ENCODE results near the gene CHD6. TPM values are rescaled to one million over a fixed set of nuclear protein-coding genes. Genes with fewer than 3 reads are reported as not detected.

The CHD6 gene
- total RNA-seq, 1 experiment from 2014 or later = 80.5 TPM

GRCh38 chr20:41467220-41467619, 151.0 kb downstream of the CHD6 start:
- peaks cover 4% of the 10 kb centered on the region for H3K36me3 ChIP-seq (ENCODE audit: control insufficient read depth, insufficient read depth, low read length)

DNA sequence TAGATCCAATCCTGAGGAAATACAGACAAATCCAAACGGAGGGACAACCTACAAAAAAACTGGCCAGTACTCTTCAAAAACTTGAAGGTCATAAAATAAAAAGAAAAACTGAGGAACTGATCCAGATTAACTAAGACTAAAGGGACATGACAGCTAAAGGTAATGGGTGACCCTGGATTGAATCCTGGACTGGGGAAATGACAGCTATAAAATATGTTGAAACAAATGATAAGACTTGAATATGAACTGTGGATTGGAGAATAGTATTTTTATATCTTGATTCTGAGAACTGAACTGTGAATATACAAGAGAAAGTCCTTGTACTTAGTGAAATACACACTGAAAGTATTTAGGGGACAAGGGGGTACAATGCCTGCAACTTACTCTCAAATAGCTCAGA, 154.6 kb downstream of the CHD6 start:
- intact Hi-C loops (cut with micrococcal nuclease; ENCODE audit: unreplicated experiment) = no loop called here
- no peak overlapping the region for H3K4me3 Mint-ChIP-seq (ENCODE audit: unreplicated experiment)
- no peak for DNase-seq
- ChIA-PET CTCF (no interaction called here), POLR2A (no interaction called here)
- H3K4me1 ChIP-seq = no peaks in the 10 kb centered on the region
- no peaks in the 10 kb centered on the region for H3K27me3 Mint-ChIP-seq (ENCODE audit: insufficient read depth, unreplicated experiment)
- peaks cover 29% of the 10 kb centered on the region for H3K36me3 Mint-ChIP-seq (ENCODE audit: insufficient read depth, unreplicated experiment)
- no peak overlapping the region for H3K4me3 ChIP-seq (ENCODE audit: low read depth, low read length)
- no peak for TF ChIP-seq CTCF (IDR thresholded peaks at IDR 0.05; ENCODE audit: insufficient read depth in 1 of 2, low read depth in 1 of 2, low read length in 1 of 2, severe bottlenecking in 1 of 2, unreplicated experiment in 1 of 2)
- no peaks in the 10 kb centered on the region for H3K4me1 Mint-ChIP-seq (ENCODE audit: low read depth, unreplicated experiment)
- H3K27me3 ChIP-seq (replicated peaks; ENCODE audit: control insufficient read depth, insufficient read depth, low read length) = no peaks in the 10 kb centered on the region
- H3K36me3 ChIP-seq (ENCODE audit: control insufficient read depth, insufficient read depth, low read length) = peaks cover 8% of the 10 kb centered on the region
- no peak overlapping the region for H3K27ac Mint-ChIP-seq (ENCODE audit: unreplicated experiment)
- peaks cover 8% of the 10 kb centered on the region; the same call in 1 of the 2 replicates for H3K9me3 ChIP-seq
- no TSS peak for BruUV-seq (replicated peaks)
- H3K9me3 Mint-ChIP-seq (ENCODE audit: unreplicated experiment) = peaks cover 9% of the 10 kb centered on the region

More at GRCh38 chr20:41467220-41467619, 151.0 kb downstream of the CHD6 start:
- Mint-ChIP-seq H3K27me3 (ENCODE audit: insufficient read depth, unreplicated experiment) (no peaks in the 10 kb centered on the region), H3K4me3 (ENCODE audit: unreplicated experiment) (no peak overlapping the region), H3K36me3 (ENCODE audit: insufficient read depth, unreplicated experiment) (peaks cover 10% of the 10 kb centered on the region), H3K9me3 (ENCODE audit: unreplicated experiment) (no peaks in the 10 kb centered on the region), H3K27ac (ENCODE audit: unreplicated experiment) (no peak overlapping the region), H3K4me1 (ENCODE audit: low read depth, unreplicated experiment) (no peaks in the 10 kb centered on the region)
- ChIA-PET CTCF (no interaction called here), POLR2A (no interaction called here)
- H3K27me3 ChIP-seq (replicated peaks; ENCODE audit: control insufficient read depth, insufficient read depth, low read length) = no peaks in the 10 kb centered on the region
- no TSS peak for BruUV-seq (replicated peaks)
- H3K4me1 ChIP-seq = no peaks in the 10 kb centered on the region
- no peak overlapping the region for H3K4me3 ChIP-seq (ENCODE audit: low read depth, low read length)
- DNase-seq = no peak
- peak in 1 of 2 experiments; percentile 12 for TF ChIP-seq CTCF (IDR thresholded peaks at IDR 0.05; ENCODE audit: insufficient read depth in 1 of 2, low read depth in 1 of 2, low read length in 1 of 2, severe bottlenecking in 1 of 2, unreplicated experiment in 1 of 2)
- H3K9me3 ChIP-seq = no peaks in the 10 kb centered on the region
- intact Hi-C loops (cut with micrococcal nuclease; ENCODE audit: unreplicated experiment) = no loop called here

DNA sequence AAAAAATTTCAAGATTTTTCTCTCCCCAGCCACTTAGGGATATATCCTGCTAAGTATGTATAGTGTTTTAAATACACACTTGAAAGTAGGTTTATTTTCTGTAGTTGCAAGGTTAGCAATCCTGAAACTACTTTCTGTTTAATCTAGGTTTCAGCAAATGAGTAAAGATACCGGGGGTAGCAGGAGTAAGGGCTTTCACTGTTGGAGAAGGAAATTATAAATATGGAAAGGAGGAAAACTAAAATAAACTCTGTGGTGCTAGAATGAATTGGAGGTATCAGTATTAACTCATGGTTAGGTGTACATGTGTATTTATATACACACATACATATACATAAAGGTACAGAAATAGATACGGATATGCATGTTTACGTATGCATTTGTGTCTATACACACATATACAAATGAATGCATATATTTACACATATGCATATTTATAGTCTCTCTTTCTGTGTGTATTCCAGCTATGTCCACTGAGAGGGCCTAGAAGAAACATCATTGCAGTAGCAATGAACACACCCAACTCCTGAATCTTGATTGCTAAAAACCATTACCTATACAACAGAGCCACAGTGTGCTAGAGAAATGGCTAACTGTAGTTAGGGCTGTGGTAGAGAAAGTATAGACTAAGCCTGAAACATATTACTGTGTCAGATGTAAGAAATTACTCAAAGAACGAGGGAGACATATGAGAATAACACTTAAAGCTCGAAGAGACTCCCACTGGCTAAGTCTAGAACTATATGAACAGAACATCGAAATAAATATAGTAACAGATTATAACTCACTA, 155.6 kb downstream of the CHD6 start:
- H3K4me3 ChIP-seq (ENCODE audit: low read depth, low read length) = no peak overlapping the region
- H3K4me1 ChIP-seq = no peaks in the 10 kb centered on the region
- TF ChIP-seq CTCF (IDR thresholded peaks at IDR 0.05; ENCODE audit: insufficient read depth in 1 of 2, low read depth in 1 of 2, low read length in 1 of 2, severe bottlenecking in 1 of 2, unreplicated experiment in 1 of 2) = no peak
- H3K4me1 Mint-ChIP-seq (ENCODE audit: low read depth, unreplicated experiment) = no peaks in the 10 kb centered on the region
- BruUV-seq (replicated peaks) = no TSS peak
- H3K27me3 Mint-ChIP-seq (ENCODE audit: insufficient read depth, unreplicated experiment) = no peaks in the 10 kb centered on the region
- no peak overlapping the region for H3K4me3 Mint-ChIP-seq (ENCODE audit: unreplicated experiment)
- peaks cover 8% of the 10 kb centered on the region for H3K36me3 ChIP-seq (ENCODE audit: control insufficient read depth, insufficient read depth, low read length)
- CTCF ChIA-PET = no interaction called here
- POLR2A ChIA-PET = no interaction called here
- no peaks in the 10 kb centered on the region for H3K27me3 ChIP-seq (replicated peaks; ENCODE audit: control insufficient read depth, insufficient read depth, low read length)
- H3K9me3 Mint-ChIP-seq (ENCODE audit: unreplicated experiment) = peaks cover 9% of the 10 kb centered on the region
- no peak for DNase-seq
- intact Hi-C loops (cut with micrococcal nuclease; ENCODE audit: unreplicated experiment) = no loop called here
- H3K9me3 ChIP-seq = peaks cover 8% of the 10 kb centered on the region; the same call in 1 of the 2 replicates
- peaks cover 29% of the 10 kb centered on the region for H3K36me3 Mint-ChIP-seq (ENCODE audit: insufficient read depth, unreplicated experiment)
- H3K27ac Mint-ChIP-seq (ENCODE audit: unreplicated experiment) = no peak overlapping the region
